H1 (cell line): Measurements from ENCODE around the gene KLF6. TPM values are rescaled to one million over a fixed set of nuclear protein-coding genes. Genes with fewer than 3 reads are reported as not detected.

Source experiments
- CTCF ChIA-PET: fragments of 300-600 bp; sonication (Branson Sonifier 250); formaldehyde crosslinking; loops from one replicate; lab custom pipeline; 2021; ENCODE audit not compliant: partially characterized antibody; lab: Charles Lee
- POLR2A ChIA-PET: fragments of 300-600 bp; sonication (Branson Sonifier 250); formaldehyde crosslinking; loops from one replicate; lab custom pipeline; 2021; ENCODE audit warnings: inconsistent platforms; ENCODE audit not compliant: partially characterized antibody; lab: Charles Lee
- DNase-seq, 2 experiments: peaks; one replicate each; pipeline versions ENCODE4 v3.0.0 to v3.0.0-alpha.2; 2010 to 2022; ENCODE audit warnings: low spot score in 2 of 2, low read depth in 1 of 2, mixed read lengths in 1 of 2
- FAIRE-seq: peaks from 2 replicates; lab custom pipeline; 2011; peaks lifted over from hg19 to GRCh38; lab: Jason Lieb, UNC
- H2AFZ ChIP-seq: 2 replicates; pipeline ENCODE4 v1.8.1; 2012; ENCODE audit warnings: low read length, inconsistent platforms
- H2AK5ac ChIP-seq: 2 replicates; pipeline ENCODE4 v1.6.1; 2013; ENCODE audit warnings: low read depth, low read length
- H2BK120ac ChIP-seq: replicated peaks from 2 replicates; pipeline ENCODE3; 2013; ENCODE audit warnings: low read depth, low read length, inconsistent platforms
- H2BK12ac ChIP-seq: 2 replicates; pipeline ENCODE4 v1.6.1; 2013; ENCODE audit warnings: low read depth, low read length
- H2BK15ac ChIP-seq: 2 replicates; pipeline ENCODE4 v1.6.1; 2013; ENCODE audit warnings: low read length
- H2BK20ac ChIP-seq: 2 replicates; pipeline ENCODE4 v1.6.1; 2013; ENCODE audit warnings: low read length
- H2BK5ac ChIP-seq: 2 replicates; pipeline ENCODE4 v1.6.1; 2013; ENCODE audit warnings: low read depth, low read length
- H3K14ac ChIP-seq: 2 replicates; pipeline ENCODE4 v1.6.1; 2013; ENCODE audit warnings: inconsistent platforms; ENCODE audit not compliant: insufficient read length
- H3K18ac ChIP-seq: 2 replicates; pipeline ENCODE4 v1.6.1; 2013; ENCODE audit warnings: low read length; ENCODE audit errors: extremely low read depth
- H3K23ac ChIP-seq: 2 replicates; pipeline ENCODE4 v1.6.1; 2013; ENCODE audit warnings: inconsistent platforms; ENCODE audit not compliant: insufficient read length
- H3K23me2 ChIP-seq: 2 replicates; pipeline ENCODE4 v1.6.1; 2013; ENCODE audit warnings: low read depth, low read length
- H3K27ac ChIP-seq: 2 replicates; pipeline ENCODE4 v1.6.1; 2011; ENCODE audit warnings: low read depth, low read length, inconsistent platforms
- H3K27me3 ChIP-seq, 4 experiments: replicated peaks in 1 of 4; 1 replicate in 1 of 4; 2 replicates in 3 of 4; pipeline versions ENCODE4 v1.6.1 to v1.8.1; 2011 to 2013; ENCODE audit warnings: low read length in 3 of 4, mild to moderate bottlenecking in 3 of 4, inconsistent platforms in 2 of 4, mixed read lengths in 2 of 4, moderate library complexity in 1 of 4; ENCODE audit not compliant: control insufficient read depth in 3 of 4, insufficient read depth in 3 of 4; ENCODE audit errors: extremely low read depth in 1 of 4
- H3K36me3 ChIP-seq, 4 experiments: 2 replicates each; pipeline versions ENCODE4 v1.6.1 to v1.8.1; 2011 to 2013; ENCODE audit warnings: mild to moderate bottlenecking in 4 of 4, low read length in 3 of 4, moderate library complexity in 2 of 4, control low read depth in 1 of 4, inconsistent platforms in 1 of 4; ENCODE audit not compliant: insufficient read depth in 4 of 4, control insufficient read depth in 2 of 4
- H3K4ac ChIP-seq: replicated peaks from 2 replicates; pipeline ENCODE3; 2013; ENCODE audit warnings: low read length, low read depth, mixed read lengths, inconsistent platforms; ENCODE audit not compliant: insufficient read length
- H3K4me1 ChIP-seq, 4 experiments: replicated peaks in 1 of 4; 1 replicate in 1 of 4; 2 replicates in 3 of 4; pipeline versions ENCODE4 v1.6.1 to v1.8.1; 2011 to 2013; ENCODE audit warnings: low read length in 3 of 4, inconsistent platforms in 2 of 4, mixed read lengths in 1 of 4; ENCODE audit not compliant: insufficient read depth in 4 of 4, control insufficient read depth in 3 of 4
- H3K4me2 ChIP-seq, 2 experiments: 2 replicates each; pipeline versions ENCODE4 v1.6.1 to v1.8.1; 2011 to 2013; ENCODE audit warnings: low read depth in 2 of 2, low read length in 2 of 2, control low read depth in 1 of 2, inconsistent platforms in 1 of 2, mild to moderate bottlenecking in 1 of 2; ENCODE audit not compliant: insufficient read depth in 1 of 2
- H3K4me3 ChIP-seq, 4 experiments: fragments of 200-600, 300-600 bp in 1 of 4; sonication (generic), shearing (Covaris generic), sonication (Bioruptor Twin) in 1 of 4; 2 replicates each; pipeline versions ENCODE4 v1.5.1 to v1.8.1; 2011 to 2016; ENCODE audit warnings: low read length in 4 of 4, low read depth in 3 of 4, control low read depth in 2 of 4, inconsistent platforms in 2 of 4, mild to moderate bottlenecking in 2 of 4, mixed read lengths in 1 of 4, moderate library complexity in 1 of 4; ENCODE audit not compliant: insufficient read depth in 2 of 4; ENCODE audit errors: extremely low read depth in 1 of 4
- H3K56ac ChIP-seq: replicated peaks from 2 replicates; pipeline ENCODE3; 2013; ENCODE audit warnings: low read depth, mild to moderate bottlenecking, mixed read lengths, low read length, inconsistent platforms; ENCODE audit not compliant: insufficient read length
- H3K79me1 ChIP-seq: 2 replicates; pipeline ENCODE4 v1.6.1; 2013; ENCODE audit warnings: low read depth, low read length, control low read depth
- H3K79me2 ChIP-seq, 2 experiments: 2 replicates each; pipeline versions ENCODE4 v1.6.1 to v1.8.1; 2012 to 2013; ENCODE audit warnings: low read length in 2 of 2, mild to moderate bottlenecking in 2 of 2, inconsistent platforms in 1 of 2; ENCODE audit not compliant: insufficient read depth in 2 of 2, control insufficient read depth in 1 of 2
- H3K9ac ChIP-seq, 4 experiments: replicated peaks in 1 of 4; 1 replicate in 1 of 4; 2 replicates in 3 of 4; pipeline versions ENCODE4 v1.6.1 to v1.8.1; 2011 to 2013; ENCODE audit warnings: low read depth in 3 of 4, low read length in 3 of 4, control low read depth in 2 of 4, mild to moderate bottlenecking in 2 of 4, moderate library complexity in 2 of 4, inconsistent platforms in 1 of 4; ENCODE audit errors: extremely low read depth in 1 of 4
- H3K9me3 ChIP-seq, 2 experiments: 2 replicates each; pipeline versions ENCODE4 v1.6.1 to v1.8.1; 2012 to 2013; ENCODE audit warnings: mild to moderate bottlenecking in 2 of 2, moderate library complexity in 2 of 2, control low read depth in 1 of 2, inconsistent platforms in 1 of 2, low read depth in 1 of 2, low read length in 1 of 2, mixed read lengths in 1 of 2; ENCODE audit not compliant: insufficient read depth in 2 of 2
- H4K20me1 ChIP-seq, 2 experiments: replicated peaks in 1 of 2; 2 replicates each; pipeline versions ENCODE3 to v1.8.1; 2011 to 2013; ENCODE audit warnings: inconsistent platforms in 2 of 2, low read length in 2 of 2, mild to moderate bottlenecking in 1 of 2; ENCODE audit not compliant: insufficient read depth in 2 of 2, control insufficient read depth in 1 of 2
- H4K5ac ChIP-seq: 2 replicates; pipeline ENCODE4 v1.6.1; 2013; ENCODE audit warnings: low read length, low read depth, mixed read lengths, inconsistent platforms; ENCODE audit not compliant: insufficient read length
- H4K8ac ChIP-seq: 2 replicates; pipeline ENCODE4 v1.8.0; 2013; ENCODE audit warnings: mild to moderate bottlenecking, moderate library complexity, low read length, inconsistent platforms; ENCODE audit not compliant: insufficient read depth; ENCODE audit errors: extremely low read depth
- H4K91ac ChIP-seq: replicated peaks from 2 replicates; pipeline ENCODE3; 2013; ENCODE audit warnings: low read length, mixed read lengths, inconsistent platforms; ENCODE audit not compliant: insufficient read length
- ASH2L ChIP-seq: fragments of 200-600, 300-600 bp; sonication (generic); IDR thresholded peaks from one replicate; pipeline ENCODE4 v1.7.1; 2017; ENCODE audit warnings: low read length
- KDM4A ChIP-seq: IDR thresholded peaks from one replicate; pipeline ENCODE4 v1.7.1; 2012; ENCODE audit warnings: low read depth, mild to moderate bottlenecking, moderate library complexity, low read length, inconsistent platforms; ENCODE audit not compliant: severe bottlenecking
- ZNF274 ChIP-seq: IDR thresholded peaks from 2 replicates; pipeline ENCODE4 v1.7.0; 2012; ENCODE audit warnings: low read length, borderline replicate concordance; ENCODE audit errors: extremely low read depth
- WGBS, 2 experiments: shearing (Covaris generic) in 1 of 2; methylation state at CpG; one replicate each; pipeline versions ENCODE4 v1.1.6 to v1.1.7; 2013 to 2015; ENCODE audit warnings: low lambda C conversion rate in 2 of 2, mixed read lengths in 2 of 2, inconsistent platforms in 1 of 2, low coverage in 1 of 2, missing lambda C conversion rate in 1 of 2; ENCODE audit not compliant: insufficient replicate concordance in 2 of 2, insufficient coverage in 1 of 2, insufficient read length in 1 of 2; ENCODE audit errors: extremely low coverage in 1 of 2, missing lambda C conversion rate in 1 of 2; 5-methylcytosine and 5-hydroxymethylcytosine counted together
- polyA plus RNA-seq, 7 experiments: library from polyadenylated mRNA; depleted of rRNA in 3 of 7; stranded (reverse) in 5 of 7; unstranded in 2 of 7; fragments of >200 nt in 5 of 7; fragments of 200-250 nt in 2 of 7; gene quantifications; 1 replicate in 5 of 7; 2 replicates in 1 of 7; 4 replicates in 1 of 7; pipeline versions ENCODE4 v1.2.1 to v1.2.3, GENCODE V29; 2011 to 2013; ENCODE audit warnings: missing spikeins in 2 of 7, mixed read lengths in 2 of 7
- total RNA-seq: library from RNA; stranded (reverse); fragmentation: NEBNext Ultra II Directional; extraction: Animal tissue kit (Norgen Biotek cat#: 25700); gene quantifications from 2 replicates; pipeline ENCODE4 v1.2.1, GENCODE V29; 2021

KLF6 gene
- total and polyA plus RNA-seq, 2 of the 8 experiments (the other 6 are each of a cell fraction or from before 2014, with no cell fraction given), result 5.7 to 19.5 TPM

DNA sequence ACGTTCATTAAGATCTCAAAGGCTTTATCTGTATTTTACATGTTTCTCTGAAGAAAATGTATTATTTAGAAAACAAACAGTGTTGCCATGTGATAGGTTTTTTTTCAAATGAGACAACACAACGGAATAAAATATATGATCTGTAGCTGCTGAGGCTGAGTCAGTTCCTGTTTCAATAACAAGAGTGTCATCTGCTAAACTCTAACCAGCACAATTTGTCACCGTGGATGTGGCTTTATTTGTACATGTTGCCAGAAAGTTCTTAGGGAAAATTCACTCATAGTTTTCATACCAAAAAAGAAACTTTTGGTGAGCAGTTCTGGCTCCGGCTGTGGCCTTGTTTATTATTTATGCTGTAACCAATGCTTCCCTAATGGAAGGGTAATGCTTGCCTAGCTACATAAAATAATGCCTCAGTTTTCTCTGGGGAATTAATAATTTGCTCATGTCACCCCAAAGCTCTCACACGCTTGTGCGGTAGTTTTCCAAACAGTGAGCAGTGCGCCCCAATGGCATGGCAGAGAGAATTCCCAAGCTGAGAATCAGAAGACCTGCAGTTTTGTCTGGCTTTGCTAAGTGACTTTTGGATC is 20.3 kb upstream of the KLF6 start:
- Histone ChIP-seq H2BK20ac (no peak overlapping the region), H3K79me1 (no peaks in the 10 kb centered on the region), H3K9ac (no peak overlapping the region), H4K5ac (no peak overlapping the region), H2BK120ac (no peak overlapping the region), H3K27ac (no peak overlapping the region), H4K91ac (no peak overlapping the region), H3K18ac (no peak overlapping the region), H3K36me3 (no peaks in the 10 kb centered on the region; a peak in 1 of 8 replicates), H3K4me2 (no peak overlapping the region), H2BK15ac (no peak overlapping the region), H3K4me3 (no peak overlapping the region), H4K20me1 (no peaks in the 10 kb centered on the region), H2BK5ac (no peak overlapping the region), H4K8ac (no peak overlapping the region), H3K4me1 (peaks cover 2 to 6% (median 2%) of the 10 kb centered on the region in 4 experiments; a peak in 1 of 7 replicates), H3K4ac (no peak overlapping the region), H3K23ac (no peak overlapping the region), H3K14ac (no peak overlapping the region), H3K9me3 (no peaks in the 10 kb centered on the region), H2AK5ac (no peak overlapping the region), H3K23me2 (peaks cover 8% of the 10 kb centered on the region; the same call in 1 of the 2 replicates), H2AFZ (no peak overlapping the region), H2BK12ac (no peak overlapping the region), H3K56ac (no peak overlapping the region), H3K79me2 (no peaks in the 10 kb centered on the region), H3K27me3 (no peaks in the 10 kb centered on the region)
- DNase-seq (no peak), FAIRE-seq (no peak)
- POLR2A ChIA-PET, result interaction anchor here (1.3 kb wide), 1 partner anchor 20 kb away, joined by 3 read pairs; the partner anchor contains the start of gene KLF6
- no peak for TF ChIP-seq ZNF274
- no peak for TF ChIP-seq KDM4A
- no peak for TF ChIP-seq ASH2L
- WGBS, 2 experiments, result 89% methylated on average over 7 of the region's 7 CpGs; no CpG with 5 or more reads in 1 of the 2 experiments
- CTCF ChIA-PET, result no interaction called here
